ELR (cell line): ENCODE measurements around the gene HSPA6.
"Not testable (repeated sequence)": the region's sequence is repeated elsewhere in the genome, so short reads cannot be mapped to it uniquely, and the experiment has no call there.

ENCODE experiments used
- DNase-seq: peaks from one replicate; pipeline ENCODE4 v3.0.0-alpha.2; 2015; ENCODE audit warnings: low read depth

The HSPA6 gene

GRCh38 chr1:161523817-161524741 is at the start of gene HSPA6:
TSS of gene HSPA6 (plus strand) at chr1:161524540. CDS start at chr1:161524659, 119 bp downstream.
- DNase-seq, result peak; percentile 88

GRCh38 chr1:161477711-161478110 is 46.6 kb upstream of the HSPA6 start:
- not testable (repeated sequence) for DNase-seq

GRCh38 chr1:161478985-161479384 is 45.4 kb upstream of the HSPA6 start:
- DNase-seq, result no peak

- no peak for DNase-seq
Measured at GRCh38 chr1:161480381-161481035, 43.8 kb upstream of the HSPA6 start.

GRCh38 chr1:161481624-161482392 is 42.5 kb upstream of the HSPA6 start:
- peak; percentile 32 for DNase-seq

- DNase-seq, result peak; percentile 58
Measured at GRCh38 chr1:161482610-161483009, 41.7 kb upstream of the HSPA6 start.

GRCh38 chr1:161483361-161483760 is 41.0 kb upstream of the HSPA6 start:
- no peak for DNase-seq

GRCh38 chr1:161484613-161485012 is 39.7 kb upstream of the HSPA6 start:
- DNase-seq, result peak; percentile 38

- peak; percentile 81 for DNase-seq
Measured at GRCh38 chr1:161486806-161487741, 37.3 kb upstream of the HSPA6 start.

GRCh38 chr1:161491472-161491871 is 32.9 kb upstream of the HSPA6 start:
- no peak for DNase-seq

- no peak for DNase-seq
Measured at GRCh38 chr1:161492827-161493226, 31.5 kb upstream of the HSPA6 start.

GRCh38 chr1:161494091-161494735 is 30.1 kb upstream of the HSPA6 start:
- DNase-seq, result no peak

- no peak for DNase-seq
Measured at GRCh38 chr1:161495490-161495889, 28.9 kb upstream of the HSPA6 start.

GRCh38 chr1:161497961-161498360 is 26.4 kb upstream of the HSPA6 start:
- DNase-seq, result no peak

- DNase-seq, result no peak
Measured at GRCh38 chr1:161498646-161499045, 25.7 kb upstream of the HSPA6 start.

- no peak for DNase-seq
Measured at GRCh38 chr1:161499099-161500039, 25.0 kb upstream of the HSPA6 start.

GRCh38 chr1:161501234-161501633 is 23.1 kb upstream of the HSPA6 start:
- DNase-seq, result no peak

- DNase-seq, result no peak
Measured at GRCh38 chr1:161502181-161502580, 22.2 kb upstream of the HSPA6 start.

GRCh38 chr1:161502641-161503393 is 21.5 kb upstream of the HSPA6 start:
- peak; percentile 76 for DNase-seq
